Measurements from ENCODE around the gene AGTRAP. TPM values are rescaled to one million over a fixed set of nuclear protein-coding genes. Genes with fewer than 3 reads are reported as not detected.

The AGTRAP gene
- total RNA-seq, 4 donors from 2014 or later, result 26.3 to 62.3 (median 40.2) TPM

DNA sequence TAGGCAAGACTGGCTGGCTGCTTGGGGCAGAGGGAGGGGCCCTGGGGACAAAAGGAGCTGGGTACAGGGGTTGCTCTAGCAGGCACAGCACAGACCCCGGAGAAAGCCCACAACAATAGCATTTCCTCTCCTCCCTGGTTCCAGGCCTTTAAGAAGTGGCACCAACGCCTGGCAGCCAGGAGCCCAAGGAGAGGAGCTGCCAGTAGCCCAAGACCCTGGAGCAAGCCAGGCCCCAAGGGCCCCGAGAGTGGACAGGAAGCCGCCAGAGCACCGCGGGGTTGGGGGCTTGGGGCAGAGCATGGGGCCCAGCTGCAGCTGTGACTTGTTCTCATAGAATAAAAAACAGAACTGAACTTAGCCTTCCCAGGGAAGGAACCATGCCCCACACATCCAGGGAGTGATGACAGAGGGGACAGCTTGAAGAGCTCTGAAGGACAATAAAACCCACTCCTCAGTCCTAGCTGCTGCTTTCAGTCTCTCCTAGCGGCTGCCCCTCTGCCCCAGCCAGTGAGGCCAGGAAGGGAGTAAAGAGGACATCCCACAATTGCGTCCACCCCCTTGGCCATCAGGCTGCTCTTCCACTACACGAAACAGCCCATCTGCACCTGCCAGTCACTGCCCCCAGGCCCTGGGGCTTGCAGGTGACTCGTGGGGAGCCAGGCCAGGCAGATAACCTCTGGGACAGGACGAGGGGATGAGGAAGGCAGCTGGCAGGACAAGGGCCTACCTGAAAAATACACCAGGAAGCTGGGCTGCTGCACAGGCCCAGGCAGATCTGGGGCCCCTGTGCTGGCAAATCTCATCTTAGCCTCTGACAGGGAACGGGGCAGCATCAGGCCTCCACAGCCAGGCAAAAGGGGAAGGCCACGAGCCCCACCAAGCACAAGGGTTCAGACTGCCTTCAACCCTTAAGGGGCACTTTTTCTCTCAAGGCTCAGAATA lies 53.5 kb downstream of the AGTRAP start:
- DNase-seq (ENCODE audit: low spot score in 2 of 2), result no peak
- WGBS, 2 donors, result 57 to 63% methylated on average over 12 to 13 of the region's 13 CpGs
- no peak for TF ChIP-seq POLR2A (IDR thresholded peaks at IDR 0.05)
- TF ChIP-seq, protein P1, sequence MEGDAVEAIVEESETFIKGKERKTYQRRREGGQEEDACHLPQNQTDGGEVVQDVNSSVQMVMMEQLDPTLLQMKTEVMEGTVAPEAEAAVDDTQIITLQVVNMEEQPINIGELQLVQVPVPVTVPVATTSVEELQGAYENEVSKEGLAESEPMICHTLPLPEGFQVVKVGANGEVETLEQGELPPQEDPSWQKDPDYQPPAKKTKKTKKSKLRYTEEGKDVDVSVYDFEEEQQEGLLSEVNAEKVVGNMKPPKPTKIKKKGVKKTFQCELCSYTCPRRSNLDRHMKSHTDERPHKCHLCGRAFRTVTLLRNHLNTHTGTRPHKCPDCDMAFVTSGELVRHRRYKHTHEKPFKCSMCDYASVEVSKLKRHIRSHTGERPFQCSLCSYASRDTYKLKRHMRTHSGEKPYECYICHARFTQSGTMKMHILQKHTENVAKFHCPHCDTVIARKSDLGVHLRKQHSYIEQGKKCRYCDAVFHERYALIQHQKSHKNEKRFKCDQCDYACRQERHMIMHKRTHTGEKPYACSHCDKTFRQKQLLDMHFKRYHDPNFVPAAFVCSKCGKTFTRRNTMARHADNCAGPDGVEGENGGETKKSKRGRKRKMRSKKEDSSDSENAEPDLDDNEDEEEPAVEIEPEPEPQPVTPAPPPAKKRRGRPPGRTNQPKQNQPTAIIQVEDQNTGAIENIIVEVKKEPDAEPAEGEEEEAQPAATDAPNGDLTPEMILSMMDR (IDR thresholded peaks at IDR 0.05), result no peak
- intact Hi-C loops (cut with DNase I; ENCODE audit: low total_unique reads), result no loop called here
- no peak overlapping the region for H3K4me3 ChIP-seq (ENCODE audit: low read depth, poor library complexity, severe bottlenecking)

DNA sequence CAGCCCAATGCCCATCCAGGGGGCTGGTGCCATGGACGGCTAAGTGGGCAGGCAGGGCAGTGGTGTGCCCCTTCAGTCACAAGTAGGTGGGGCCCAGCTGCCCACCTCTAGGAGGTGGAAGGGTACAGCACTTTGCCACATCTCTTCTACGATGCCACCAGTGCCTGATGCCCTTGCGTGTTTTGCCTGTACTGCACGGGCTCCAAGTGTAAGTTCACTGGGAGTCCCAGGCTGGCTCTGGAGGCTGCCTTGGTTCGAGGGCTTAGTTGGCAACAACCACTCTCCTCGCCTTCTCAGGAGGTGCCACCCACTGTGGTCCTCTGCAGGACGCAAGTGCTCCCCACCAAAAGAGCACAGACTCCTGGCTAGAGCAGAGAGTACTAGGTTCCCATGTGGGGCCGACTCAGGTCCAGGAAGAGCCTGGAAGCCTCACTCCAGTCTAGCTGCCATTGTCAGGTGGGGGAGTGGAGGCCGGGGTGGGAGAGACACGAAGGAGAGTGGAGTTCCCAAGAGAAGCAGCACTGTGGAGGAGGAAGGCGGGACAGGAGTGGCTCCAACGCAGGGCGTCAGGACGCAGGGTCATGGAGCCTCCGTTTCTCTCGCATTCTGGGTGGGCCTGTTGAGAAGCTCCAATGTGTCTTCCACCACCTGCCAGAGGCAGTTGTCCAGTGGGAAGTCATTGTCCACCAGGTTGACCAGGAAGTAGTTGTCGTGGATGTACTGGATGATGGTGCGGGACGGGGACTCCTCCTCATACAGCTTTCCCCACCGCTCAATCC lies 54.4 kb downstream of the AGTRAP start:
- 65 to 72% methylated on average over 18 to 20 of the region's 20 CpGs for WGBS, 2 donors
- no peak for DNase-seq (ENCODE audit: low spot score in 2 of 2)
- intact Hi-C loops (cut with DNase I; ENCODE audit: low total_unique reads), result no loop called here
- H3K4me3 ChIP-seq (ENCODE audit: low read depth, poor library complexity, severe bottlenecking), result no peak overlapping the region
- TF ChIP-seq, protein P1 (IDR thresholded peaks at IDR 0.05), result no peak
- TF ChIP-seq POLR2A (IDR thresholded peaks at IDR 0.05), result no peak

DNA sequence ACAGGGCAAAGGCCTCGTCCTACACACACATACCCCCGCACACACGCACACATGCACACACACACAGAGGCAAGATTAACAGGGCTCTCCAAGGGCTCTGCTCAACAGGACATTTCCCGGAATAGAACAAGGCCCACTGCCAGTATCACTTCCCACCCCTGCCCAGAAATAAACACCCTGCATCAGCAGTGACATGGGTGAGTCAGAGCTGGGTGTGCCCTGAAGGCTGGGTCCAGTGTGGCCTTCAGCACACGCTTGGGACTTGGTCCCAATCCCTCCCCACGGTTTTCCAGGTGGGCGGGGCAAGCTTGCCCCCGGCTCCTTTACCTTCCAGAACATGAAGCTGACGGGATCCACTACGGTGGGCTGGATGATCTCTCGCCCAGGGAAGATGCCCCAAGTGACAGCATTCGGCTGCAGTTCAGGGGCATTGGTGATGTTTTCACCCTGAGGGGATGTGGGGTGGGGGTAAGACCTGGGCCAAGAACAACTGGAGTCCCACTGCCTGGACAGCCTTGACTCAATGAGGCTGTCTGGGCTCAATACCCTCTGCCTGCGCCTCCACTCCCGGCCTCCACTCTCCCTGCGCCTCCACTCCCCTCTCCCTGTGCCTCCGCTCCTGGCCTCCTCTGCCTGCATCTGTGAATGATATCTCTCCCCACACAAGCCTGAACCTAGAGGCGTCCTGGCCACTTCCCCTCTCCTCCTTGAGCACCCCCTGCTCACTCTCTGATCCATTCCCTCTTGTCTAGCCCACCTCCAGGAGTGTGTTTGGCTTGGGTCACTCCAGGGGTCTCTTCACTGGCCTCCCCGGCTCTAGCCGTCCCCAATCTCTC lies 55.2 kb downstream of the AGTRAP start:
- peak; percentile 92 to 97 for DNase-seq (ENCODE audit: low spot score in 2 of 2)
- TF ChIP-seq, protein P1 (IDR thresholded peaks at IDR 0.05), result no peak
- TF ChIP-seq POLR2A (IDR thresholded peaks at IDR 0.05), result no peak
- WGBS, 2 donors, result 48 to 49% methylated on average over 17 to 19 of the region's 19 CpGs
- intact Hi-C loops (cut with DNase I; ENCODE audit: low total_unique reads), result no loop called here
- no peak overlapping the region for H3K4me3 ChIP-seq (ENCODE audit: low read depth, poor library complexity, severe bottlenecking)

DNA sequence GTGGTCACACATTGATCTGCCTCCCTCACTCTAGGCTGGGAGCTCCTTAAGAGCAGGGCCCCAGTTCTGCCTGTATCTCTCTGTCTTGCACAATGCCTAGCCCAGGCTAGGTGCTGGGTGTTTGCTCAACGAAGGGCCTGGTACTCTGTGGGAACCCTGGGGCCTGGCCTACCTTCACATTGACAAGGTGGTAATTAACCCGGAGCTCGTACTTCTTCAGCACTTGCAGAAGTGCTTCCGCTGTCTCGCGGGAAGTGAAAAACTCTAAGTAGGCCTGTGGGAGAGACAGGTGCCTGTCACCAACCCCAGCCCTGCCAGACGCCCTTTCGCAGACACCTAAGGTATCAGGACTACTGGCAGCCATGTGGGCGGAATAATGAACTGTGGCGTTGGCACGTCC lies 56.2 kb downstream of the AGTRAP start:
- no peak overlapping the region for H3K4me3 ChIP-seq (ENCODE audit: low read depth, poor library complexity, severe bottlenecking)
- 78 to 86% methylated on average over 11 of the region's 11 CpGs for WGBS, 2 donors
- intact Hi-C loops (cut with DNase I; ENCODE audit: low total_unique reads), result no loop called here
- DNase-seq (ENCODE audit: low spot score in 2 of 2), result no peak
- TF ChIP-seq POLR2A (IDR thresholded peaks at IDR 0.05), result no peak
- TF ChIP-seq, protein P1 (IDR thresholded peaks at IDR 0.05), result no peak

DNA sequence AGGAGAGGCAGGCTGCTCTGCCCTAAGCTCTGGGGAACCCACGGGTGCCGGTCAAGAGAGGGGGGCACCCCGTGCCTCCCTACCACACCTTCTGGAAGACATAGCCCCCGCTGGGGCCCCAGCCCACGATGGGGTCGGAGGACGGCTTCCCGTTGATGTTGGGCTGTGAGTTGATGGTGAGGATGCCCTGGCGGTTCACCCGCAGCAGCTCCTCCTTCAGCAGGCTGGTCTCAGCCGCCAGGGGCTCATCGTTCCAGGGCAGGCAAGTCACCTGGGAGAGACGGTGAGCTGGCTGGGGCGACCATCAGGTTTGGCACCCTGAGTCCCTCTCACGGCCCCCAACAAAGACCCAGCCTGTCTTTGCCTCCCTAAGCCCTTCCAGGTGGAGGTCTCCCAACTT lies 57.9 kb downstream of the AGTRAP start:
- intact Hi-C loops (cut with DNase I; ENCODE audit: low total_unique reads), result no loop called here
- DNase-seq (ENCODE audit: low spot score in 2 of 2), result no peak
- TF ChIP-seq, protein P1 (IDR thresholded peaks at IDR 0.05), result no peak
- no peak for TF ChIP-seq POLR2A (IDR thresholded peaks at IDR 0.05)
- WGBS, 2 donors, result 92 to 94% methylated on average over 14 to 15 of the region's 15 CpGs
- H3K4me3 ChIP-seq (ENCODE audit: low read depth, poor library complexity, severe bottlenecking), result no peak overlapping the region

Data from lower leg skin (tissue), 4 donors.